H54 (cell line): ENCODE measurements around the gene INHBB.

Source experiments
- DNase-seq: peaks from one replicate; pipeline ENCODE4 v3.0.0; 2011; ENCODE audit warnings: low spot score, mixed read lengths; ENCODE audit not compliant: insufficient read length
- FAIRE-seq: peaks from 3 replicates; lab custom pipeline; 2011; peaks lifted over from hg19 to GRCh38; lab: Jason Lieb, UNC
- POLR2A ChIP-seq: IDR thresholded peaks from 2 replicates; pipeline ENCODE4 v1.6.1; 2011; ENCODE audit warnings: low read depth, mild to moderate bottlenecking, low read length

INHBB gene

GRCh38 chr2:120391911-120392665 is 46.2 kb downstream of the INHBB start:
- TF ChIP-seq POLR2A: no peak
- FAIRE-seq: no peak

DNA sequence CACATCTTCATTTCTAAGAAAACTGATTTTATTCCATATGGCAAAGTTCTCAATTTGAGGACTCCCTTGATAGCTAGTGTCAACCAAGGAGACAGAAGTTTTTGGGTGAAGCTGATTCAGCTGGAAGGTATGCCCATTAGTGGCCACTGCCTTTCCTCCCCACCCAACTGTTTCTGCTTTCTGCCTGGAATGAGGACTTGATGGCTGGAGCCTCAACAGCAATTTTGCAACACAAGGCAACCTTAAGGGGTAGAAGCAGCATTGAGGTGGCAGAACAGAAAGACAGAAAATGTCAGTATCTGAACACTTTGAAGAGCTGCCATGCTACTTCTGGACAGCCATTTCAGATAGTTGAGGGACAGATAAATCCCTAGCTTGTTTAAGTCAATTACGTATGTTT is 47.0 kb downstream of the INHBB start:
- TF ChIP-seq POLR2A: no peak
- DNase-seq: no peak
- no peak for FAIRE-seq

More at GRCh38 chr2:120391911-120392665, 46.2 kb downstream of the INHBB start:
- no peak for DNase-seq

GRCh38 chr2:120393456-120393855 is 47.5 kb downstream of the INHBB start:
- no peak for DNase-seq
- no peak for TF ChIP-seq POLR2A
- FAIRE-seq: no peak

GRCh38 chr2:120394764-120395163 is 48.8 kb downstream of the INHBB start:
- DNase-seq (no peak), FAIRE-seq (no peak)
- TF ChIP-seq POLR2A: no peak

GRCh38 chr2:120395221-120396012 is 49.5 kb downstream of the INHBB start:
- FAIRE-seq: no peak
- no peak for DNase-seq
- no peak for TF ChIP-seq POLR2A

GRCh38 chr2:120396013-120396860 is 50.3 kb downstream of the INHBB start:
- FAIRE-seq (no peak), DNase-seq (no peak)
- TF ChIP-seq POLR2A: no peak

- DNase-seq (peak; percentile 49), FAIRE-seq (no peak)
- TF ChIP-seq POLR2A: no peak
Observed at GRCh38 chr2:120396861-120397811, 51.2 kb downstream of the INHBB start.

- no peak for TF ChIP-seq POLR2A
- FAIRE-seq: no peak
- DNase-seq: no peak
Observed at GRCh38 chr2:120398051-120398995, 52.4 kb downstream of the INHBB start.

GRCh38 chr2:120398996-120399888 is 53.3 kb downstream of the INHBB start:
- TF ChIP-seq POLR2A: no peak
- FAIRE-seq (no peak), DNase-seq (no peak)

- DNase-seq: no peak
- no peak for TF ChIP-seq POLR2A
- no peak for FAIRE-seq
Observed at GRCh38 chr2:120399889-120400240, 53.9 kb downstream of the INHBB start.

DNA sequence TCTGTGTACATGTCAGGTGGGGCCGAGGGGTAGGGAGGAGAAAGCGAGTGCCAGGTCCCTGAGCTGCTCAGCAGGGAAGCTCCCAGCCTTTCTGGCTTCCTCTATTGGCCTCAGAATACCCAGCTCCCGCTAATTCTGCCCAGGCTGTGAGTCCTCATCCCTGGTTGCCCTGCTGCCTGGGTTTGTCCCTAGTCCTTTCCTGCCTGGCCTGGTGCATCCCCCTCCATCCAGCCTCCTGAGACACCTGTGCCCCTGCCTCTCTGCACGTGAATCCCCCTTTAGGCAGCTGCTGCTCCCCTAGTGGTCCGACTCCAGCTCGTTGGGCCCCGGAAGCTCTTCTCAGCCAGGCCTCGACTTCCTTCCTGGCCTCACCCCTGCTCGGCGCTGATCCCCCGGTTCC is 54.6 kb downstream of the INHBB start:
- FAIRE-seq (no peak), DNase-seq (no peak)
- no peak for TF ChIP-seq POLR2A
